GM21526 (cell line): ENCODE data around the gene RABEPK.
A peak's percentile ranks its signal among the peaks of the same experiment; 100 is the strongest.
"Not testable (repeated sequence)": the region's sequence is repeated elsewhere in the genome, so short reads cannot be mapped to it uniquely, and the experiment has no call there.

Experiments used
- ATAC-seq: cut with Tn5 transposase; IDR thresholded peaks from one replicate; pipeline ENCODE4 v1.9.1; 2021; ENCODE audit warnings: moderate library complexity; ENCODE audit not compliant: unreplicated experiment, low FRiP score

RABEPK gene

DNA sequence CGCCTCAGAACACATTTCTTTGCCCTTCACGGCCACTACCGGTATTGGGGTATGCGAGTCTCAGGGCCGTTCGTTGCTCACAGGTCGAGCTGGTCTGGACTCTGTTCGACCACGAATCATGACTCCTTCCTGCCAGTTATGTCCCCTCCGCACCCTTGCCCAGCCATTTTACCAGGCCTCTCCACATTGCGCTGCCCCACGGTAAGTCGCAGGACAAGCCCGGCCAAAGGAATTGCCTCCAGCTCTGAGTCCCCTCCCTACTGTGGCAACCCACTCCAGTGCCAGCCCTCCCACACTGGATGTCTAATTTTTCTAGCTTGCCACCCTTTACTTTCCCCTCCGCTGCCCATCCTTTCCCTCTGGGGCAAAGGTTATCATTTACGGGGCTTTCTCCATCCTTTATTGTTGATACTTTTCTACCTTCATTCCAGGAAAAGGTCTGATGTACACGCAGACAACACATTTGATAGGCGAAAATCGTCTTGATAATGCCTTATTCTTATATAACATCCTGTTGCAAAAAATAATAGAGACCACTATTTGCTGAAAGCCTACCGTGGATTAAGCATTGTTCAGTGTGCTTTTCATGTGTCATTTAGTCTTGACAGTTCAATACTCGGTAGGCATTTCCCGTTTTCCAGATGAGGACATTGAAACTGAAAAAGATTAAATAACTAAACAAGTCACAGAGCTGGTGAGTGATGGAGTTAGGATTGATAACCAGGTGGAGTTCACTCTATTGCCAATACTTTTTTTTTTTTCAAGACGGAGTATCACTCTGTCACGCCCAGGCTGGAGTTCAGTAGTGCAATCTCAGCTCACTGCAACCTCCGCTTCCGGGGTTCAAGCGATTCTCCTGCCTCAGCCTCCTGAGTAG lies 41.8 kb downstream of the RABEPK start:
- ATAC-seq = peak; percentile 15

DNA sequence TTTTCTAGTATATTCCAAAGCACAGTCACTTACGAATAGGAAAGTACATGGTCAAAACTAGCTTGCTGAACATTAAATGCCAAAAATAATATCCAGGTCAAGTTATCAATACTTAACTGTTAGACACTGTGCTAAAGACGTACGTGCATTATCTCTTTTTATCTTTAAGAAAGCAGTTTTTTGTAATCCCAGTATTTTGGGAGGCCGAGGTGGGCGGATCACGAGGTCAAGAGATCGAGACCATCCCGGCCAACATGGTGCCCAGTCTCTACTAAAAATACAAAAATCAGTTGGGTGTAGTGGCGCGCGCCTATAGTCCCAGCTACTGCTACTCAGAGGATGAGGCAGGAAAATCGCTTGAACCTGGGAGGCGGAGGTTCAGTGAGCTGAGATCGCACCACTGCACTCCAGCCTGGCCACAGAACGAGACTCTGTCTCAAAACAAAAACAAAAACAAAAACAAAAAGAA lies 43.5 kb downstream of the RABEPK start:
- no peak for ATAC-seq

DNA sequence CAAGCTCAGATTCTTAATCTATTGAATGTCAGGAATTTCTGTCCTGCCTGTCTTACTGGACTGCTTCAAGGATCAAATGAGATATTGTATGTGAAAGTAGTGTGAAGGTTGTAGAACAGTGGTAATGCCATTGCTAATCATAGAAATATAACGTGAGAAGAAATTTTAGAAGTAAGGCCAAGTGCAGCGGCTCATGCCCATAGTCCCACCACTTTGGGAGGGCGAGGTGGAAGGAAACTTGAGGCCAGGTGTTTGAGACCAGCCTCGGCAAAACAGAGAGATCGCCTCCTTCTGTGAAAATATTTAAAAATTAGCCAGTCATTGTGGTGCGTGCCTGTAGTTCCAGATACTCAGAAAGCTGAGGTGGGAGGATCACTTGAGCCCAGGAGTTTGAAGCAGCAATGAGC lies 45.9 kb downstream of the RABEPK start:
- ATAC-seq = no peak

DNA sequence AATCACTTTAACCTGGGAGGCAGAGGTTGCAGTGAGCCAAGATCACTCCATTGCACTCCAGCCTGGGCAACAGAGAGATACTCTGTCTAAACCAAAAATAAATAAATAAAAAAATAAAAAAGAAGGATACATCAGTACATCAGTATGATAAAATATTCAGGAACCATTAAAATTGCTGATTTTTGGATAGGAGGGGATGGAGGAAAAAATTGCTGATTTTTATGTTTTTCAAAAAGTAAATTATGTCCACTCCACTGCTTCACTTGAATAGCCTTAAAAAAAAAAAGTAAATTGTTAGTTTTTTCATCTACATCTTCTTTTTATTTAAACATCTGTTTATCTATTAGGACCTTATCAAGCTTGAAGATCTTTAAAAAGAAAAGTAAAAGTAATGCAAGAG lies 53.9 kb downstream of the RABEPK start:
- ATAC-seq = no peak

DNA sequence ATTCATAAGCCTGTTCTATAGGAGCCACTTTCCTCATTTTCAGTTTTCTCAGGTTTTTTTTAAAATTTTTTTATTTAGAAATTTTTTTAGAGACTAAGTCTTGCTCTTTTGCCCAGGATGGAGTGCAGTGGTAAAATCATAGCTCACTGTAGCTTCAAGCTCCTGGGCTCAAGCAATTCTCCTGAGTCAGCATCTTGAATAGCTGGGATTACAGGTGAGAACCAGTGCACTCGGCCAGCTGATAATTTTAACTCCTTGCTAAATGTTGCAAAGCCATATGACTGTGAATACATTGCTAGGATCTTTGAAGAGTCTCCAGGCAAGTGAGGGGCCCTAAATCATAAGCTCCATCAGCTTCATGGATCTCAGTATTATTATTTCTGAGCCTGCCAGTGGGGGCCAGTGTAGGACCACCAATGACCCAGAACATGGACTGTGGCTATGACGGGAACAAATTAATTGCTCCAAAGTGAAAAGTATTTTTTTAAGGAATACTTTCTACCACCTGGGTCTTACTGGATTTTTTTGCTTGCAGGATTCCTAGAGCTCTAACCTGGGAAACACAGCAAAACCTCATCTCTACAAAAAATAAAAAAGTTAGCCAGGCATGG lies 55.5 kb downstream of the RABEPK start:
- no peak for ATAC-seq

DNA sequence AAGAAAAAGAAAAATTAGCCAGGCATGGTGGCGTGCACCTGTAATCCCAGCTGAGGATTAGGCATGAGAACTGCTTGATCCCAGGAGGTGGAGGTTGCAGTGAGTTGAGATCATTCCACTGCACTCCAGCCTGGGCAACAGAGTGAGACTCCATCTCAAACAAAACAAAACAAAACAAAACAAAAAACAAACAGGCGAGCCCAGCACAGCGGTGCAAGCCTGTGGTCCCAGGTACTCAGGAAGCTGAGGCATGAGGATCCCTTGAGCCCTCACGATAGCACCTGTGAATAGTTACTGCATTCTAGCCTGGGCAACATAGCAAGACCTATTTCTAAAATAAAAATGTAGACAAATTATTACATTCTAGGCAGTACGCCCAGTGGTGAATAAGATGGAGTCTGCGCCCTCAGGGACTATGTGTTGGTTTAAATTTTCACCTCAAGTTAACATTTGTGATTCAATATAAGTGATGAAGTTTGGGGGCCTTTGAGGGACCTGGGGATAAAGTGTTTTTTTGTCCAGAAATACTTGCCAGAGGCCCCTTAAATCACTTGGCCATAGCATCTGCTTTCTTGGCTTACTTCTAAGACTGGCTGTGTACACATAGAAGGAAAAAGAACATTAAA lies 57.9 kb downstream of the RABEPK start:
- ATAC-seq = no peak

DNA sequence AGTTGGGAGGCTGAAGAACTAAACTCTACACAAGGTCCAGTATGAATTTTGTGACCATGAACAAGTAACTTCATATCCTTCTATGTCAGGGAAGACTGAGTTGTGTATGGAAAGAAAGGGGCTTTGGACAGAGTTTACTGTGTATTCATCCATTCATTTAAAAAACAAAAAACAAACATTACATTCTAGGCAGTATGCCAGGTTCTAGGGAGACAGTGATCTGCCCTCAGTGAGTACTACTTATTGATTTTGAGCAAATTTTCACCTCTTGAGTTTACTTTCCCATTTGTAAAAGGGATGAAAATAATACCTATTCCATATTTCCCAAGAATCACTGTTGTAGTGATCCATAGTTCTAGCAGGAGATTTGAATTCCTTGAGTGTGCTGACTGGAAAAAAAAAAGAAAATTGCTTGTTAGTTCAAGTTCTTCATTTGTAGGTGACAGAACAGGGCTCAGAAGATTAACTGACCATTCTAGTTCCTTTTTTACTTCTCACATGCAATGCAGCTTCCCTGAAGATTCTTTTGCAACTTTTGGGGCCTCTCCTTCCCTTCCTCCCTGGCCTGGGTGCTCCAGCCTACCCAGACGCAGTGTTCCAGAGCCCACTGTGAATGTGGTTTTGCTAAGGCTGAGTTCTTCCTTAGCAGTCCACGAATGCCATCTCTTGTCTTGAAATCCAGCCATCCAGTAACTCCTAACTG lies 58.6 kb downstream of the RABEPK start:
- ATAC-seq = no peak

DNA sequence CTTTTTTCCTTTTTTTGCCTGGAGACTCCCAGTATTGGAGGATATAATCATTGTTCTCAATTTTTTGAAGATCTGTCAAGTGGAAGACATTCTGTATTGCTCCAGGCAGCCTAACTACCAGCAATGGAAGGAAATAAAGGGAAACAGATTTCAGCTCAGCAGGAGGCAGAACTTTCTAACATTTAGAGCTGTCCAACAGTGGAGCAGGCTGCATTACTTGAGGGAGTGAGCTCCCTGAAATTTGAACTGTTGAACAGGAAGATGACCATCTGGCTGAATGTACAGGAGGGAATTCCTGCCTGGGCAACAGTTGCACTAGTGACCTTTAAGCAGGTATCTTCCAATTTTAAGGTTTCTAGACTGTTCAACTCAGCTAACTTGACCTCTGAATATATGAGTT lies 60.2 kb downstream of the RABEPK start:
- no peak for ATAC-seq

DNA sequence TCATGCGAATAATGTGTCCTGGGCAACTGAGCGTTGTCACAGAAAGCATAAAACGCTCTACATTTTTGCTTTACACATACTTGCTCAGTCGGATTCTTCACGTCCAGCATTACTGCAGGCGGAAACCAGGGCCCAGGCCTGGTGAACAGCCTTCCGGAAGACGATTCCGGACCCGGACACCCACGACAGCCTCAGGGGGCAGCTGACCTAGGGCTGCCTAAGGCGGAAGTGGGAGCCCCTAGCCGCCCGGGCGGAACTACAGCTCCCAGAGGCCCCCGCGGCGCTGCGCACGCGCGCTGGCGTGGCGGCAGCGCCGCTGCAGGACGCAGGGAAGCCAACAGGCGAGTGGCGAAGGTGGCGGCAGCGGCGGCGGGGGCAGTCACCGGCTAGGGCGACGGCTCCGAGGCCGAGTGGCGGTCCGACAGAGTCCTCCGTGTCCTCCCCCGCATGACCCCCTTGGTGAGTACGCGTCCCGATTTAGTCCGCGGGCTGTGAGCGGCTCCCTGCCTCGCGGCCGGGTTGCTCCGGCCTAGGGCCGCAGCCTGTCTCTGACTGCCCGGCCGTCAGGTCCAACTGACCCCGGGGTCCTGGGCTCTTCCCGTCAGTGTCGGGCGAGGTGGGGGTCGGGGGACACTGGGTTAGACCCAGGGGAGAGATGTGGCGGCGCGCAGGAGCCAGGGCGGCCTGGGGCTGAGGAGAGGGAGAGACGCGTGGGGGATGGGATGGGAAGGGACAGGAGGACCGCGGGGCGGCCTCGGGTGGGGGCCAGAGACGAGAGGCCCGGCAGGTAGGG lies 61.4 kb downstream of the RABEPK start, which contains the start of gene GAPVD1:
GAPVD1 (plus strand) TSS at position 326 of the 793 bp plus-strand sequence. CDS start 37,096 bp downstream, outside the sequence.
- peak; percentile 86 for ATAC-seq

DNA sequence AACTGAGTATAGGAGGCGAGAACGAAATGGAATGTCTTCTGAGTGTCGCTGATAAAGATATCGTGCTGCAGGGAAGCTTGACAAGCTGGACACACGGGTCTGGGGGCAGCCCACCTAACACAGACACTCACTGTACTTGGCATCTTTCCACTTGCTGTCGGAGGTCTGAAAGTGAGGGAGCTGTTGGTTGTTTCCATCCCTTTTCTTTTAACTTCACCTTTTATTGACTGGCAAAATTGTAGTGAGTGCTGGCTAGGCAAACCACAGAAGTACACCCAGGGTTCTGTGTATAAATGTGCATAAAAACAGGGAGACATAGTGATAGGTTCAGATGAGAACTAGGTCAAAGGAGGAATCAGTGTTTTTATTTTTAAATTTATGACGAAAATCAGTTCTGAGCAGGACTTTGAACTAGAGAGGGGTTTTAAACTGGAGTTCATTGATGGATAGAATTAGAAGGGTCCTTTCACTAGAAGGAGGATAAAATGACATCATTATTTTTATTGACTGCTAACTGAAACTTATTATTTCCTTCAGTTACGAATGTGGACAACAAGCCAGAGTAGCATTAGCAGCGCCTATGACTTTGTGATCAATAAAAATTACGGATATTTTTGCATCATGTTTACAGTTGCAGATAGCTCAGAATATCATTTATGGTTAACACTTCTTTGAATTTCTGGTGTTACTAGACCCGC lies 62.1 kb downstream of the RABEPK start:
- peak; percentile 12 for ATAC-seq

DNA sequence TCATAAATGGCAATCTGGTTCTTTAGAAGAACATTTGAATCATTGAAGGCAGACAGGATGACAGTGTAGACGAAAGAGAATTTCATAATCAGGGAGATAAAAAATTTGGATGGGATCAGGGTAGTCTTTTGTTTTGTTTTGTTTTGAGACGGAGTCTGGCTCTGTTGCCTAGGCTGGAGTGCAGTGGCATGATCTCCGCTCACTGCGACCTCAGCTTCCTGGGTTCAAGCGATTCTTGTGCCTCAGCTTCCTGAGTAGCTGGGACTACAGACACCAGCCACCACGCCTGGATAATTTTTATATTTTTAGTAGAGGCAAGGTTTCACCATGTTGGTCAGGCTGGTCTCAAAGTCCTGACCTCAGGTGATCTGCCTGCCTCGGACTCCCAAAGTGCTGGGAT lies 63.7 kb downstream of the RABEPK start:
- ATAC-seq = not testable (repeated sequence)

DNA sequence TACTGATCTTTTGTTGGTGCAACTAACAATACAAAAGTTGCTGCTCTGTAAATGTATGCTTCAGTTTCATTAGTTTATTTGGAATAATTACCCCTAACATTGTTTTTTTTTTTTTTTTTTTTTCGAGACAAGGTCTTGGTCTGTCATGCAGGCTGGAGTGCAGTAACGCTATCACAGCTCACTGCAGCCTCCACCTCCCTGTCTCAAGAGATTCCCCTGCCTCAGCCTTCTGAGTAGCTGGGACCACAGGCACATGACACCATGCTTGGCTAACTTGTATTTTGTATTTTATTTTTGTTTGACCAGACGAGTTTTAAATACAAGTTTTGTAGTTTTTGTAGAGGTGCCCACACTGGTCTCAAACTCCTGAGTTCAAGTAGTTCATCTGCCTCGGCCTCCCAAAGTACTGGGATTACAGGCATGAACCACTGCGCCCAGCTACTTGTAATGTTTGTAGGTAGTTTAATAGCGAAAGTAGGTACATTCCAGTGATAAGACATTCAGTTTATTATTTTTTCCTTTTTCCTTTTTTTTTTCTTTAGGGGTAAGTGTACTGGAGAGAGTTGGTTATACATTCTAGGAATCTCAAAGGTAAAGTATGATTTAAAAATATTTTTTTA lies 68.2 kb downstream of the RABEPK start:
- ATAC-seq = no peak

DNA sequence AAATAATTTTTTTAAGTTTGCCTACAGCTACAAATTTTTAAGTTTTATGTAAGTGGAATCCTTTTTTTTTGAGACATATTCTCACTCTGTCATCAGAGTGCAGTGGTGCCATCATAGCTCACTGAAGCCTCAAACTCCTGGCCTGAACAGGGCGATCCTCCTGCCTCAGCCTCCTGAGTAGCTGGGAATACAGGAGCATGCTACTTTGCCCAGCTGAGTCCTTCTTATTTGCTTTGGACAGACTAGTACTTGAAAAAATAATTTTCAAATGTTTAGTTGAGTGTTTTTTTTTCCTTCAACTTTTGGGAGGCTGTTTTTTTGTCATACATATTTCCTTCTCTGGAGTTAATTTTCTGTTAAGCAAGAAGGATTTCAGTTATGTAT lies 68.7 kb downstream of the RABEPK start:
- ATAC-seq = no peak

DNA sequence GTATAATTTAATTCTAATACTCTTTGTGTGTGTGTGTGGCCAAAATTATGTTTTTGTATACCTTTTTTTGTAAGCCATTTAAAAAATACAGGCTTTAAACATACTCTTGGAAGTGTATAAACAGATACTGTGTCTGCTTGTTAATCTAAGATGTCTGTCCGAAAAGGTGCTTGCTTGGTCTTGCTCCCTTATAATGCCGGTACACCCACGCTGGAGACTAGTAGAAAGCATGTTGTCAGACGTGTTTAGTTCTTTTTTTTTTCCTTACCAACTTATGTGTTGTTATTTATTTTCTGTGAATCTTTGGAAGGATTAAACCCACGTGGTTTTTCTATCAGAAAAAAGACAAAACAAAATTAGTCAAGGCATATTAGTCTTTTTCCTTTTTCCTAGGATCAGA lies 70.7 kb downstream of the RABEPK start:
- ATAC-seq = no peak

DNA sequence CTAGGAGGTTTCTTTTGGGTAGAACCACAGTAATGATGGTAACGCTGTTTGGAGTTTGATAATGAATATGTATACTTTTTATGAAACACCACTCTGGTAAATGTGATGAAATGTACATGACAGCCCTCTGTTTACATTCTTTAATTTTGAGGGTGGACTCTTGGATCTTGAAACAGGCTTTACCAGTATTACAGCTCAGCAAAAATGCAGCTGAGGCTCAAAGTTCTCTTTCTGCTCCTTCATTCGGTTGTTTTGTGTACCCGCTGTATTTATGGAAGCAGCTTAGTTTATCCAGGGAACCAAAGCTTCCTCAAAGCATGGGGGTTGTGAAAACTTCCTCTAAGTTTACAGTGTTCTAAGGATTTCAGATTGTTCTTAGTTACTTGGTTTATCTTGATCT lies 72.4 kb downstream of the RABEPK start:
- ATAC-seq = no peak

DNA sequence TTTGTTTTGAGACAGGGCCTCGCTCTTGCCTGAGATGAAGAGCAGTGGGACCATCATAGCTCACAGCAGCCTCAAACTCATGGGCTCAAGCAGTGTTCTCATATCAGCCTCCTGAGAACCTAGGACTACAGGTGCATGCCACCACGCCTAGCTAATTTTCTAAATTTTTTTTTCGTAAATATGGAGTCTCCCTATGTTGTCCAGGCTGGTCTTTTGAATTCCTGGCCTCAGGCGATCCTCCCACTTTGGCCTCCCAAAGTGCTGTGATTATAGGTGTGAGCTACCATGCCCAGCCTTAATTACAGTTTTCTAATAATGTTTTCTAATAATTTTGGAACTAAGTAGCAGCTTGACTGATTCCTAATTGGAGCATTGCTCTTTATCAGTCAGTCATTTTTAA lies 76.4 kb downstream of the RABEPK start:
- ATAC-seq = no peak

DNA sequence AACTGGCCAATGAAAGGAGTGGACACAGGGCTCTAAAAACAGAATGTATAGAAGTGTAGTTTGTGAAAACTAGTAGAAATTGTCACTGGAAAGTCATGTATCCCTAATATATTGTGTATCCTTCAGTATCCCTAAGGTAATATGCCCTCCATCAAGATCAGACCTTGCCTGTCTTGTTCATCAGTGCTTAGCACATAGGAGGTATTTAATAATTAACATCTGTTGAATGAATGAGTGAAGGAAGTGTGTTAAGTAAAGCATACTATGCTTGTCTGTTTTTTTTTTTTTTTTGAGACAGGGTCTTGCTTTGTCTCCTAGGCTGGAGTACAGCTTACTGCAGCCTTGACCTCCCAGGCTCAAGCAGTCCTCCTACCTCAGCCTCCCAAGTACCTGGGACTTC lies 77.1 kb downstream of the RABEPK start:
- ATAC-seq = no peak

DNA sequence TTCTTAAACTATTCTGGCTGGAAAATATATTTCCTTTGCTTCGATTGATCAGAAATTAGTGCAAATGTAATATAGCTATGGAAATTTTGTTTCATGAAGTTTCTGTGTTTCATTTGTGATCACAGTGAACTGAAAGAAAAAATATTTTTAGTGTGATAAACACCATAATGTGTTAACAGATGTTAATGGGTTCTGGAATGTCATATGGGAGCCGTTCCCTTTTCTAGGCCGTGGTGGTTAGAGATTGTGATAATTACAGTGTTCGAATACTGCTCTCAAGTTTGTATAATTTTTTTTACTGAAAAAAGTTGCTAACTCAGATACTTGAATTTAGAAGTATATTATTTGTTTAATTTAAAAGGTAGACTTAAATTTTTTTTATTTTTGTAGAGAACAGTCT lies 80.6 kb downstream of the RABEPK start:
- no peak for ATAC-seq
